A549 treated with CORT108297 at 1 μM for 4 hours (cell line): ENCODE results near the gene ZMYND10. TPM values are rescaled to one million over a fixed set of nuclear protein-coding genes. Genes with fewer than 3 reads are reported as not detected.

ENCODE experiments used
- total RNA-seq: library from RNA; stranded (reverse); fragments of 200-300 nt; extraction: Qiagen RNA extraction; gene quantifications from 5 replicates; pipeline ENCODE4 v1.2.3, GENCODE V29; 2022

Gene ZMYND10
- 0.93 to 1.8 TPM (median 1.1 TPM) in 5 replicates for total RNA-seq

DNA sequence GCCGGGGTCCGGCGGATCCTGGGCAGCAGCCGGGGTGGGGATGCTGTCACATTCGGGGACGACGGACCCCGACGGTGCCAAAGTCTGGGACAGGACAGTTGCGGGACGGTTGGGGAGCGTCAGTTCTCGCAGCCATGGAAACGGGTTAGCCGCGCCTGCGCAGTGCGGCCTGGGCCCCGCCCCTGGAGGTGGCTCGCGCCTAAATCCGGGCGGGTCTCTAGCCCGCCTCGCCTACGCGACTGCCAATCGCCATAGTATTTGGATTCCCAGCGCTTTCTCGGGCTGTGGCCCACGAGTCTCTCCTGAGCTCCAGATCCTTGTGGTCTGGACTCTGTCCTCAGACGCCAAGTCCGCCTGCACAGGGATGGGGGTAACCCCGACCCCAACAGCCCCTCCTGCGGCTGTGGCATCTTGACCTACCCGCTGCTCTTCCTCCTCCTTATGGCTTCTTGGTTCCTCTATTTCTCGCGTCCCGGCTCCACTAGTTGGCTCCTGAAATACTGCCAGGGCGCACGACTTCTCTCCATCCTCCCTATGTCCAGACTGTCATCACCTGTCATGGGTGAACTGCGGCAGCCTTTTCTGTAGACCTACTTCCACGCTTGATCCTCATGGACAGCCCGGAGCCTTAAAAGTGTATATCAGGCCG lies at the start of gene ZMYND10:
Gene ZMYND10, minus strand, starts transcription at position 147 of the 649 bp plus-strand sequence. CDS start 153 bp downstream, outside the sequence.

DNA sequence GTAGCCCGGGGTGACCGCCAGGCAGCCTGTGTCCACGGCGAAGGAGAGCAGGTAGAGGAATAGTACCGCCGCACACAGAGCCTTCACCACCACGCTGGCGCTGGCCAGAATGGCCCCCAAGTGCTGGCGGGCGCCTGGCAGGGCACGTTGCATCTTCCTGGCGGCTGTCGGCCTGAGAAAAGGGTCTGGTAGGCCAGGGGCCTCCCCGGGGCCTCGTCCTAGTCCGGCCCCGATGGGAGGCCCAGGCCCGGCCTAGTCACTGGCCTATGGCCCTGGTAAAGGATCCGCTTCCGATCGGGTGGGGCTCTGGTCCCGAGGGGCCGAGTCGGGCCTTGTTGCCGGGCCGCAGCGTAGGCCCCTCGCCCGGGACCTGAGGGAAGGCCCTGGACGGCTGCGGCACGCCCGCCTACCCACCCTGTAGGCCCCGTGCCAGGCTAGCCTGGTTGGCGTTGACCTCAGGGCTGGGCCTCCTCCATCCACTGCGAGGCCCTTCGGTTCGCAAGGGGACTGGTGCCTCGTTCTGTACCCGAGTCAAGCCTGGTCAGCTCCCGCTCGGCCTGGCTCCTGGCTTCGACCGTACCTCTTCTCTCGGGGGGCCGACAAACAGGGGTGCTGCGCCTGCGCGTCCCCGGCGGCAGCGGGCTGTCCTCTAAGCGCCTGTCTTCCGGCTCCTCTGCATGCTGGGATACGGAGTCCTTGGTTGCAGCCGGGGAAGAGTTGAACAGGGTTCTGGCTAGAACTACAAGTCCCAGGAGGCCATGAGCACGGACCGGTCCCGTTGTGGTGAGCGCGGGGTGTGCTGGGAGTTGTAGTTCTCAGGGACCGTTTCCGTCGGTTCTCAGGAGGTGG lies 13.6 kb upstream of the ZMYND10 start, which contains the start of gene TMEM115:
Gene TMEM115, minus strand, starts transcription at position 611 of the 849 bp plus-strand sequence. Its CDS starts 458 bp downstream, at position 153.

DNA sequence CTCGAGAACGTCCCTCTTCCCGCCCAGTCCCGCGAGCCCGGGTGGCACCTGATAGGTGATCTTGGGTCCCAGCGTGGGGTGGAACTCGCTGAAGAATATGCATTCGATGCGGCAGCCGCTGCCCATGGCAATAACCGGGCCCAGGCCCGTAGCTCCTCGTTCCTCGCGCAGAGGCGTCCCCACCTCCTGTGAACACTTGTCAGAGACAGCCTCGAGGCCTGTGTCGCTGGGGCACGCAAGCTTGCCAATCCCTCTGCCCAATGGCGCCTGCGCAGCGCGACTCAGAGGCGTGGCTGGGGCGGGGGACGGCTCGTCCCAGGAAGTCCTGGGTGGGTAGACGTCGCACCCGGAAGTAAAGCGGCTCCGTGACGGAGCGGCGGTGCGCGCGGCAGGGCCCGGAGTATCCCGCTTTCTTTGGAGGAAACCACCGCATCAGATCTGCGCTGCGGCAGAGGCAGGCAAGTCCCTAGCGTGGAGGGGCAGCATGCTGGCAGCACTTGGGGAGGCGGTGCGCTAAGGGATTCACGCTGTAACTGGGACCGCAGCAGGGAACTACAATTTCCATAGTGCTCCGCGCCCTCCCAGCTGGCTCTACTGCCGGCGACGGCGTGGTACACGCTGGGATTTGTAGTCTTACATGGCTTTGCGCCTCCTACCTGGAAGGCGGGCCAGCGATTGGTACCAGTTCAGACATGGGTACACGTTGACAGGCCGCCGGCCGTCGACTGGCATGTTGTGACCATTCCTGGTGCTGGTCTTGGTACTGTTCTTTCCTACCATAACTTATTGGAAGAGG lies 5.2 kb upstream of the ZMYND10 start, which contains the start of the genes CYB561D2 and NPRL2:
Gene CYB561D2, plus strand, starts transcription at position 336 of the 796 bp plus-strand sequence. CDS start 572 bp downstream, outside the sequence.
Gene NPRL2, minus strand, starts transcription at position 249 of the 796 bp plus-strand sequence. Its CDS starts 123 bp downstream, at position 126.

DNA sequence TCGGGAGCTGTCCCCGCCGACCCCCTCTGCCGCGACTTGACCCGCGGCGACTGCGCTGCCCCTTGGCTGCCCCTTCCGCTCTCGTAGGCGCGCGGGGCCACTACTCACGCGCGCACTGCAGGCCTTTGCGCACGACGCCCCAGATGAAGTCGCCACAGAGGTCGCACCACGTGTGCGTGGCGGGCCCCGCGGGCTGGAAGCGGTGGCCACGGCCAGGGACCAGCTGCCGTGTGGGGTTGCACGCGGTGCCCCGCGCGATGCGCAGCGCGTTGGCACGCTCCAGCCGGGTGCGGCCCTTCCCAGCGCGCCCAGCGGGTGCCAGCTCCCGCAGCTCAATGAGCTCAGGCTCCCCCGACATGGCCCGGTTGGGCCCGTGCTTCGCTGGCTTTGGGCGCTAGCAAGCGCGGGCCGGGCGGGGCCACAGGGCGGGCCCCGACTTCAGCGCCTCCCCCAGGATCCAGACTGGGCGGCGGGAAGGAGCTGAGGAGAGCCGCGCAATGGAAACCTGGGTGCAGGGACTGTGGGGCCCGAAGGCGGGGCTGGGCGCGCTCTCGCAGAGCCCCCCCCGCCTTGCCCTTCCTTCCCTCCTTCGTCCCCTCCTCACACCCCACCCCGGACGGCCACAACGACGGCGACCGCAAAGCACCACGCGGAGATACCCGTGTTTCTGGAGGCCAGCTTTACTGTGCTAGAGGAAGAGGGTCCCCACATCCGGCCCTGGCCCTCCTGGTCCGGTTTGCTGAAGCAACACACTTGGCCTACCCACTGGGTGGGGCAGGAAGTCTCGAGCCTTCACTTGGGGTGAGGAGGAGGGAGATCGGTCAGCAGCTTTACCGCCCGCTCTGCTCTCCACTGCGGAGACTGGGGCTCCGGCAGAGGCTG lies 4.8 kb downstream of the ZMYND10 start, which contains the start of gene RASSF1:
Gene RASSF1, minus strand, starts transcription at position 389 of the 882 bp plus-strand sequence. Its CDS starts 31 bp downstream, at position 358.

DNA sequence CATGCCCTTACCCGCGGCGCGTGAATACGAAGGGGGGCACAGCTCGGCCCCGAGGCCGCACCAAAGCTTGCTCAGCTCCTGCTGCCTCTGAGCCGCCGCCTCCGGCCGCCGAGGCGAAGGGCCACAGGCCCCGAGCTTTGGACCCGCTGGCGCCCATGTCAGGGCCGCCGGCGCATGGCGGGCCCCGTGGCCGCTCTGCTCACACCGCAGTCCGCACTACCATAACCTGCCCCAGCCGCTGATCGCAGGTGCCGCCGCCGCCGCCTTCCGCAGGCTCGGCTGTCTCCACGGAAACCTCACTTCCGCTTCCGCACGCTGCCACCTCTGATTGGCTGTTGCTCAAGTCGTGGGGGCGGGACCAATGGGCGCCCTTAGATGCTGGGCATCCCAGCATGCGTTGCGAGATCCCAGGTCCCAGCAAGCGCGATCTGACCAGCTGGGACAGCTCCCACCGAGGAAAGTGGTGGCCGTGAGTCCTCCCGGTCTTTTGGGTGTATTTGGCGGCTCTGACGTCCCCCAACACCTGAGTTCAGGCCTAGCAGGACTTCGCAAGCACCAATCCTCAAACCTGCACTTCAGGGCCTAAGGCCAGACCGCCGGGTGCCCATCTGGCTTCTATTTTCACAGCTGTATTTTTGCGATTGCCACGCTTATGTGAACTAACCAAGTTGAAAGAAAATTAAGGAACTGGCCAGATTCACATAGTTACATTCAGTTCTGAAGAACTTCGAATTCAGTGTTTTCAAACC lies 17.4 kb downstream of the ZMYND10 start, which contains the start of gene TUSC2:
Gene TUSC2, minus strand, starts transcription at position 281 of the 749 bp plus-strand sequence. Its CDS starts 124 bp downstream, at position 157.

DNA sequence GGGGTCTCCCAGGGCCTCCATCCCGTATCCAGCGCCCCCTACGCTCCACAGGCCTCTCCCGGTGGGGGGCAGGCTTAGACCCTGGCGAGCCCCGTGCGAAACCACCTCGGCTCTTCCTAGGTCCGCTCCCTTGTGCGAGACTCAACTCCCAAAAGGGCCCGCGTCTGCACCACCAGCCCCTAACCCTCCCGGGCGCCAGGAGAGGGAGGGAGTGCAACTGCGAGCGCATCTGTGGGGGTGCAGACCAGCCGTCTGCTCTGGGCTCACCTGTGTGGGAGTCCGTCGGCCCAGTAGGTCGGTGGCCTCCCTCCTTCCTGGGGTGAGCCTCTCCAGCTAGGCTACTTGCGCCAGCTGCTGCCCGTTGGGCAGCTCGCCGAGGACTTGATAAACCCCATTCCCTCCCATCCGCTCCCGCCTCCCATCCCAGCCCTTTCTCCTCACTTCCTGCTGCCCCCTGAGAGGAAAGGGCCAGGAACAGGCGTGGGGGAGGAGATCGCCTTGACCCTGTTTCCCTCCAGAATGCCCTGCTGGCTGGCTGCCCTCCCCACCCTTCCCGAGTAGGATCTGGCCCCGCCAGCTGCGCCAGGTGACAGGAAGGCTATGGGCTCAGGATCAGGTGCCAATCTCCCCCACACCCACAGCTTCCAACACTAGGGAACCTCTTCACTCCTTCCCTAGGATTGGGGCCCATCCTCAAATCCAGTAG lies 23.0 kb downstream of the ZMYND10 start, which contains the start of gene HYAL2:
Gene HYAL2, minus strand, starts transcription at position 360 of the 706 bp plus-strand sequence. CDS start 2,256 bp downstream, outside the sequence.

DNA sequence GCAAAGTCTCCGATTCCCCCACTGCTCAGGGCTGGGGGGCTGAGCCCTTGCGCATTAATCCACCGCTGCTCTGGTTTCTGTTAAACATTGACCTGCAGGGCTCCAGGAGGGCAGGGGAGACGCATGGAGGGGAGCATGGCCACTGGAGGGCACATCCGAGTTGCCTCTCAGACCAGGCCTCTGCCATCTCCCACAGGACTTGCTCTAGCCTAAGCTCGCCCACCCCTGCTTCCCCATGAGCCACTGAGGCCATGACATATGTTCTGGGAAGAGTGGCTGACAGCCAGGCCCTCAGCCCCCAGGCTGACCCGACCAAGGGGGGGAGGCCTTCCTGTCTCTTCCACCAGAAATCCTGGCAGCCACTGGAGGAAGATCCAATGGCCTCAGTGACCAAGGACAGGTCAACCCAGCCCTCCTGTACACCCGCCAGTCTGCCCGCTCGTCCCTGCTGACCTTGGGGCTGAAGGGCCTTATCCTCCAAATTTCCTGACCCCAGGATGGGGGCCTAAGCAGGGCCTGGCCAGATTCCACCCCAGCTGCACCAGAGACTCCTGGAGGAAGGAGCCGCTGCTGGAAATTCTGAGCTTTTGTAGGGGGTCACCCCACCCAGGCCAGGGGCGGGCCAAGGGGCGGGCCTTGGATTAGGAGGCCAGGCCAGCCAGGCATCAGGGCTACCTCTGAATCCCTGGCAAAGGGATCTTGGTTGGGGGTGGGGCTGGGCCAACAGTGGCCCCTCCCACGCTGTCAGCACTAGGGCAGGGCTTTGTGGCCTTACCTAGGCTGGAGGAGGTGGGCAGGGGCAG lies 42.3 kb downstream of the ZMYND10 start, which contains the start of gene HYAL1:
Gene HYAL1, minus strand, starts transcription at position 562 of the 803 bp plus-strand sequence. CDS start 618 bp downstream, outside the sequence.

DNA sequence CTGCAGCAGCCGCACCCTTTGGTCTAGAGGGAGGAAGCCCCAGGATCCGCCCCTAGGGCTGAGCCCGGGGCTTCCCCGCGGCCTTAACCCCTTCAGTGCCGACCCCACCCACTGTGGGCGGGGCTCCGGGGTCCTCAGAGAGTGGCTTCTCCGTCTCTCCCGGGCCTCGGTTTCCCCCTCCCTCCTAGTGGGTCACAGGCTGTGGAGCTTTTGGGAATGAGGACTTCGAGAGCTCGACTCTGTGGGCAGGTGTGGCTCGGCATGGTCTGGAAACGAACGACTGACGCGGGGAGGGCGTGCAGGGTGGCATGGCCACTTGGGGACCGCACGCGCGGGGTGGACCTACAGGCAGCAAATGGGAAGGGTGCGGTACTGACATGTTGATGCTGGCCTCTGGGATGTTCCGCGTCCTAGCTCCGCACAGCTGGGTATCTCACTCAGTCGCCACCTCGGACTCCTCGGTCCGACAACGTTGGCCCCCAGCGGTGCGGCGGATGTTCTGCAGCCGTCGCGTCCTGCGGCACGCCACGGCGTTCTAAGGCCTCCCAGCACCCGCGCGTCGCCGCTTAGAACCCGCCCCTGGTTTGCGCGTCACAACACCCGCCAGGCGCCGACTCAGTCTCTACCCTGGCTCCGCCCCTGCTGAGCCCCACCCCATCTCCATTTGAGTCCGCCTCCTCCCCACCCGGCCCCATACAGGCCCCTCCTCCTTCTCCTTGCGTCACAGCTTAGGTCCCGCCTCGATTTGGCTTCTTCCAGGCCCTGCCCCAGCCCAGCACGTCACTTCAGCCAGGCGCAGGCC lies 46.5 kb downstream of the ZMYND10 start, which contains the start of the genes HYAL3 and NAA80:
Gene HYAL3, minus strand, starts transcription at position 570 of the 802 bp plus-strand sequence. CDS start 3,803 bp downstream, outside the sequence.
Gene NAA80, minus strand, starts transcription at position 570 of the 802 bp plus-strand sequence. CDS start 1,942 bp downstream, outside the sequence.

DNA sequence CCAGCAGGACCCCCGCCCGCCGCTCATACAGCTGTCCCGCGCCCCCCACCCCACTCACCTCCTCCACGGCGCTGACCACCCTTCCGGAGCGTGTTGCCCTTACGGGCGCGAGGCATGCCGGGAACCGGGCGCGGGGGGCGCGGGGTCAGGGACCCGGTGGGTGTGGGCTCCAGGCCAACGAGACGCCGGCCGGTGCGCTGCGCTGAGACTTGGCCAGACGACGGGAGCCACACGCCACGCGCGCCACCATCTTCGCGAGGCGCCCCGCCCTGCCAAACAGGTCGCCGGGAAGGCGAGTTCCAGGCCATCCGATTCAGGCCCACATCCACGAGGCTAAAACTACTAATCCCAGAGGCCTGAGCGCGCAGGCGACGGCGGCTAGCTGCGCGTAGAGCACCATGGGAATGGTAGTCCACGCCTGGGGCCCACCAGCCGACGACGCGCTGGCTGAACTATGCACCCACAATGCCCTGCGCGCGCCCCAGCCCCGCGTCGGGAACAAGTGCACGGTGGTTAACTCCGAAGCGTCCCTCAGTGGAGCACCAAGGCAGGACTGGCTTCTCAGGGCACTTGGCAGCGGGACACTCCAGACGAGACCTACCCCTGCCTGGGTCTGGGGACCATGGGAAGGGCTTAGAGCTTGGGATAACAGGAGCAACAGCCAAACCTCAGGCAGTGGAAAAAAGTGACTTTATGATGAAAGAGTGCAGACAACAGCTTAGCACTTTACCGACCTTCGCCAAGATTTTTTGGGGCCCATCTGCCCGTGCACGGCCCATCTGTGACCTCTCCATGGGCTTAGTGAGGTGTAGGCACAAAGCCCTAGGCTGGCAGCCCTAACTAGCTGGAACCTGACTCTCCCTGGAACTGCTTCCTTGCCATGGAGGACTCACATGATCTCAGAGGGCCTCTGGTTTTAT lies 53.1 kb downstream of the ZMYND10 start, which contains the start of gene IFRD2:
Gene IFRD2, minus strand, starts transcription at position 271 of the 920 bp plus-strand sequence. Its CDS starts 155 bp downstream, at position 116.

Other genes with a start within 250 kb of the ZMYND10 start
- 7.0 to 12.2 TPM (median 10.6 TPM) in 5 replicates for gene SEMA3F, start 190.4 kb downstream of the ZMYND10 start, total RNA-seq
- gene GNAT1, start 154.1 kb downstream of the ZMYND10 start, total RNA-seq: 0.06 TPM in 1 of 5 replicates, not detected in the others
- 0.02 to 0.23 TPM (median 0.08 TPM) in 4 of 5 replicates, not detected in the other for gene SLC38A3, start 140.5 kb downstream of the ZMYND10 start, total RNA-seq
- gene GNAI2, start 109.5 kb downstream of the ZMYND10 start, total RNA-seq: 34.4 to 48.3 TPM (median 45.0 TPM) in 5 replicates
- gene SEMA3B, start 76.6 kb downstream of the ZMYND10 start, total RNA-seq: 5.6 to 10.6 TPM (median 8.3 TPM) in 5 replicates
- gene LSMEM2, start 66.6 kb downstream of the ZMYND10 start, total RNA-seq: 0.09 TPM in 2 of 5 replicates, not detected in the others
- 72.3 to 104 TPM (median 92.6 TPM) in 5 replicates for gene IFRD2, start 53.3 kb downstream of the ZMYND10 start, total RNA-seq
- 7.0 to 9.6 TPM (median 8.9 TPM) in 5 replicates for gene HYAL3, start 46.3 kb downstream of the ZMYND10 start, total RNA-seq
- gene NAA80, start 46.3 kb downstream of the ZMYND10 start, total RNA-seq: 4.6 to 7.6 TPM (median 7.1 TPM) in 5 replicates
- gene HYAL1, start 42.2 kb downstream of the ZMYND10 start, total RNA-seq: 0.37 to 0.52 TPM (median 0.44 TPM) in 5 replicates
- gene HYAL2, start 23.0 kb downstream of the ZMYND10 start, total RNA-seq: 17.4 to 28.8 TPM (median 25.6 TPM) in 5 replicates
- gene TUSC2, start 17.5 kb downstream of the ZMYND10 start, total RNA-seq: 23.3 to 43.8 TPM (median 36.8 TPM) in 5 replicates
- 16.7 to 21.1 TPM (median 20.4 TPM) in 5 replicates for gene RASSF1, start 4.9 kb downstream of the ZMYND10 start, total RNA-seq
- 12.2 to 15.4 TPM (median 13.0 TPM) in 5 replicates for gene NPRL2, start 5.0 kb upstream of the ZMYND10 start, total RNA-seq
- 14.7 to 22.9 TPM (median 22.3 TPM) in 5 replicates for gene CYB561D2, start 5.1 kb upstream of the ZMYND10 start, total RNA-seq
- 37.7 to 48.2 TPM (median 47.5 TPM) in 5 replicates for gene TMEM115, start 13.8 kb upstream of the ZMYND10 start, total RNA-seq
- 0.46 to 0.54 TPM (median 0.51 TPM) in 5 replicates for gene CACNA2D2, start 157.9 kb upstream of the ZMYND10 start, total RNA-seq
- gene C3orf18, start 222.0 kb upstream of the ZMYND10 start, total RNA-seq: 2.4 to 2.7 TPM (median 2.6 TPM) in 5 replicates
- gene HEMK1, start 223.8 kb upstream of the ZMYND10 start, total RNA-seq: 4.9 to 7.3 TPM (median 7.0 TPM) in 5 replicates